Stimulated activated CD8-positive, alpha-beta memory T cell treated with anti-CD3 and anti-CD28 coated beads, Interleukin-4, amount 100 ng/mL, for 1 hour (primary cell): ENCODE measurements around the gene NCBP3.

Source experiments
- DNase-seq, 2 donors: peaks; one replicate each; pipeline ENCODE4 v3.0.0-alpha.2; 2020; ENCODE audit warnings: low read depth in 2 of 2, low spot score in 1 of 2

Gene NCBP3, protein sequence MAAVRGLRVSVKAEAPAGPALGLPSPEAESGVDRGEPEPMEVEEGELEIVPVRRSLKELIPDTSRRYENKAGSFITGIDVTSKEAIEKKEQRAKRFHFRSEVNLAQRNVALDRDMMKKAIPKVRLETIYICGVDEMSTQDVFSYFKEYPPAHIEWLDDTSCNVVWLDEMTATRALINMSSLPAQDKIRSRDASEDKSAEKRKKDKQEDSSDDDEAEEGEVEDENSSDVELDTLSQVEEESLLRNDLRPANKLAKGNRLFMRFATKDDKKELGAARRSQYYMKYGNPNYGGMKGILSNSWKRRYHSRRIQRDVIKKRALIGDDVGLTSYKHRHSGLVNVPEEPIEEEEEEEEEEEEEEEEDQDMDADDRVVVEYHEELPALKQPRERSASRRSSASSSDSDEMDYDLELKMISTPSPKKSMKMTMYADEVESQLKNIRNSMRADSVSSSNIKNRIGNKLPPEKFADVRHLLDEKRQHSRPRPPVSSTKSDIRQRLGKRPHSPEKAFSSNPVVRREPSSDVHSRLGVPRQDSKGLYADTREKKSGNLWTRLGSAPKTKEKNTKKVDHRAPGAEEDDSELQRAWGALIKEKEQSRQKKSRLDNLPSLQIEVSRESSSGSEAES

DNA sequence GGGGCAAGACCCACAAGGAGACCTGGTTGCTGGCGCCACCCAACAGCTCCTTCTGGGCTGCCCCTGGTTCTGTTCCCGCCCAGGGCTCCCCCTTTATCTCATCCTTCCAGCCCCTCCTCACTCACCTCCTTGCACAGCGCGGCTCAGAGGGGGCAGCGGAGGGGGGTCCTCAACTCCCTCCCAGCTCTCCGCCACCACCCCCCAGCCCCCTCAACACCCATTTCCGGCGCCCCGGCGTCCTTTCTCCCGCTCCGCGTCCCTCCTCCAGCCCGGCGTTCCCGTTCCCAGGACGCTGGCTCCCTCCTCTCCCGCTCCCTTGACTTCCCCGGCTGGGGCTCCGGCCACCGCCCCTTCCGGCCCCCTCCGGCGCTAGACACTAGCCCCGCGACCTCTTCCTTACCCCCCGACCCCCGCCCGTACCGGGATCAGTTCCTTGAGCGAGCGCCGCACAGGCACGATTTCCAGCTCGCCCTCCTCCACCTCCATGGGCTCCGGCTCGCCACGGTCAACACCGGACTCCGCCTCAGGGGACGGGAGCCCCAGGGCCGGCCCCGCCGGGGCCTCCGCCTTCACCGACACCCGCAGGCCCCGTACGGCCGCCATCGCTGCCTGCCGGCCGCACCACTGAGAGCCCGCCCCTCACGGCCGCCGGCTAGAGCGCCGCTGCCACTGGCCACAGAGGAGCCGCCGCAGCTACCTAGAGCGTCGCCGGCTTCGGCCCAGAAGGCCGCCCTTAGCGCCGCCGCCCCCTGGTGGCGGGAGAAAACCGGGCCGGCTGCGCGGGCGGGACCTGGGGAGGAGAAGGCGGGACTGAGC is at the start of gene NCBP3:
TSS of gene NCBP3 (minus strand) at position 626 of the 816 bp plus-strand sequence. CDS start at position 603, 23 bp downstream.
- DNase-seq, result peak; percentile 72 to 82

DNA sequence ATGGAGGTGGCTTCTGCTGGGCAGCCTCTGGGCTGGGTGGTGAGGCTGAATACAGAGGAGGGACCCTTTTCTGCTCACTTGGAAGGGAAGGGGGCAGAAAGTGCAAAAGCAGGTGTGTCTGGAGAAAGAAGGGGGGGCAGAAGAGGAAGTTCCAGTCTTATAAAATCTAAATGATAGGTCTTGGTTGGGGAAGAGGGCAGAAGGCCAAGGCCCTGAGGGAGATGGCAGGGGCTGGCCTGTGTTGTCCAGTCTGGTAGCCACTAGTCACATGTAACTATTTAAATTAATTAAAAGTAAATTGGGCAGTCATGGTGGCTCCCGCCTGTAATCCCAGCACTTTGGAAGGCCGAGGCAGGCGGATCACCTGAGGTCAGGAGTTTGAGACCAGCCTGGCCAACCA is 49.3 kb upstream of the NCBP3 start:
- DNase-seq, result no peak

DNA sequence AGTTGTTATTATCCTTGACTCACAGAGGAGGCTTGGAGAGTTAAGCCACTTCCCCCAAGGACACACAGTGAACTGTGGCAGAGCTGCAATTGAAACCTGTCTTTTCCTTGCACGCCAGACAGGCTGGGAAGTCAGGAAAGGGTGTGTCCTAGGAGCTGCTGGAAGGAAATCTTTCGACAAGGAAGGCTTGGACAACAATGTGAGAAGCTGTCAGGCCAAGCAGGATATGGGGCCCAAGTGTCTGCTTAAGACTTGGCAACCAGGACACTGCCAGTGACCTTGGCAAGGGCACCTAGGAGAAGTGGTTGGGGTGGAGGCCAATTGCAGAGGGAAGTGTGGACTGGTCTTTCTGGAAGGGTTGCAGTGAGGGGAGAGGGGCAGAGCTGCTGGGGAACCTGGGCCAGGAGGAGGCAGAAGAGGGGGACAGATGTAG is 48.9 kb upstream of the NCBP3 start:
- DNase-seq, result no peak

DNA sequence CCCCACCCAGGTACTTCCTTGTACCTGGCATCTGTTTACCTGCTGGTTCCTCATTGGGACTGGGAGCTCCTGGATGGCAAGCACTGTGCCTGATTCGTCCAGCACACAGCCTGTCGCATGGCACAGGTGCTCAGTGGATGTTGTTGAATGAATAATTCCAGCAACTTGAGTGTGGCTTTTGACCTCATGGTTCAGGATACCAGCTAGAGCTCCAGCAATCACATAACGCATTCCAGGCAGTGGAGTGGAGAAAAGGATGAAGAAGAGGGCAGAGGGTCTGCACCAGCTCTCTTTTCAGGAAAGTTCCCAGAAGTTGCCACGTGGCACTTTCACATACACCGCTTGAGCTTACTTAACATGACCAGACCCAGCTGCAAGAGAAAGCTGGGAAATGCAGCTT is 48.1 kb upstream of the NCBP3 start:
- DNase-seq, result no peak

DNA sequence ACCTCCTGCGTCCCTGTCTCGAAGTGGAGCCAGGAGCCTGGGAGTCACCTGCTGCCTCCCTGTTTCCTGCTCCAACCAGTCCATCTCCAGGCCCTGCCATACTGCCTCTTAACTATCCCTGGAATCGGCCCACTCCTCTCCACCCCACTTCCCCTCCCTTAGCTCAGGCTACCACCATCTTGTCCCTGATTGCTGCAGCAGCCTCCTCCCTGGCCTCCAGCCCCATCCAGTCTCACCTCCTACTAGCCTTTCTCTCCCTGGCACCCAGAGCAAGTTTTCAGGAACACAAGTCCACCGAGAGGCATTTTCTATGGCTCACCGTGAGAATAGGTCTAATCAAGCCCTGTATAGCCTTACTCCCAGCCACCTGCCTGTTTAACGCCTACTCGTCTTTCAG is 47.7 kb upstream of the NCBP3 start:
- DNase-seq, result no peak

DNA sequence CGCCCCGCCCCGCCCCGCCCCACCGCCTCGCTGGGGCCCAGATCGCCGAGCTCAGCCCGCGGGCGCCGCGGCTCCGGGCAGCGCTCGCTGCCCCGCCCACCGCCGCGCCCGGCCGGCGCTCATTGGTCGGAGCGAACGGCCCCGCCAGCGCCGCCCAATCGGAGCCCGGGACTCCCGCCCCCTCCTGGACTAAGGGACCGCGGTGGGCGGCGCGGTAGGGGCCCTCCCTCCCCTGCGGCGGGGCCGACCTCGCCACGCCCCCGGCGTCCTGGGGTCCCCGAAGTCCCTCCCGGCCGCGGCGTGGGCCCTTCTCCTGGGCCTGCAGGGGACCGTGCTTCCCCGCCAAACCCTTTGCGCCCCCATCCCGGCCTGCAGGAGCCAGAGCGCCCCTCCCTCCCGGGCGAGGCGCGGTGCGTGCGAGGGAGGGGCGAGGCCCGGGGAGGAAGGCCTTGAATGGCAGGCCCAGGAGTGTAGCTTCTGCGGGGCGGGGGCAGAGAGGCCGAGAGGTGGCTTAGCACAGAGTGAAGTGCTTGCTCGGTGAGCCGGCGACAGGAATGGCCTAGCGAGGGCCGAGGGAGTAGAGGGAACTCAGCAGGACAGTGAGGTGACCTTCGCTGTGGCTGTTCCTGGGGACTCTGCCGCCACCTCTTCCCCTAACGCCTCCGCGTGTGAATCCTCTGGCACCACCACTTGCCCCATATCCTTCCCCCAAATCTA is 47.1 kb upstream of the NCBP3 start, which contains the start of gene CAMKK1:
TSS of gene CAMKK1 (minus strand) at position 51 of the 717 bp plus-strand sequence. CDS start 7,366 bp downstream, outside the sequence.
- peak; percentile 60 to 77 for DNase-seq

DNA sequence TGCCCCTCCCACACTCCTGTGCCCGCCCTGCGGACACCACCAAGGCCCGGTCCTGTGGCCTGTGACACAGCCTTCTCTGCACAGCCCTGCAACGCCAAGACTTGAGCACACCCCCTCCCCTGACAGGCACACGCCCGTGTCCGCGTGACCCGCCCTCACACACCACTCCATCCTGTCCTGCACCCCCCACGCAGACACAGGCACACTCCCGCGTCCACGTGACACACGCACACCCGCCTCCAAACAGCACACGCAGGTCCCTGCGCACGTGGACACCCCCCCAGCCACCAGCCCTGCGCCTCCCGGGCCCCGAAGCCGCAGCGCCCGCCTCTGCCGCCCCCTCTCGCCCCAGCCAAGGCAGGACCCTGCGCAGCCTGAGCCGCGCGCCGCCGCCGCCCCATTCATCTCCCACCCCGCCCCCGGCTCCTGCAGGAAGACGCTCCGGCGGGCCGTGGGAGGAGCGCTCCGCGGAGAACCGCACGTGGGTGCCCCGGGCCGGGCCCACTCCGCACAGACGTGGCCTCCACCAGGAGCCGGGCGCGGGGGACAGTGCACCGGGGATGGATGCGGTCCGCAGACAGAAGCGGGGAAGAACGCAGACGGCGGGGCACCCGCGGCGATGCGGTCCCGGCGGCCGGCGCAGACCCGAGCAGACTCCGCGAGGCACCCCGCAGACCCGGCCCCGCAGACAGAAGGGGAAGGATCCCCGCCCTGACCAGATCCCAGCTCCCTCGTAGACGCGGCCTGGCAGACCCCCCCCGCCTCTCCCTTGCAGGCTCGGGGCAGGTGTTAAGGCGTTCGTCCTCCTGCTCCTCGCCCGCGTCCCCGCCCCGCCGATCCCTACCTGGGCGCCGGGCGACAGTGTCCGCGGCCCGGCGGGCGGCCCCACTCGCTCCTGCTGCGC is 46.3 kb upstream of the NCBP3 start:
- DNase-seq, result peak in 1 of 2 donors; percentile 48

DNA sequence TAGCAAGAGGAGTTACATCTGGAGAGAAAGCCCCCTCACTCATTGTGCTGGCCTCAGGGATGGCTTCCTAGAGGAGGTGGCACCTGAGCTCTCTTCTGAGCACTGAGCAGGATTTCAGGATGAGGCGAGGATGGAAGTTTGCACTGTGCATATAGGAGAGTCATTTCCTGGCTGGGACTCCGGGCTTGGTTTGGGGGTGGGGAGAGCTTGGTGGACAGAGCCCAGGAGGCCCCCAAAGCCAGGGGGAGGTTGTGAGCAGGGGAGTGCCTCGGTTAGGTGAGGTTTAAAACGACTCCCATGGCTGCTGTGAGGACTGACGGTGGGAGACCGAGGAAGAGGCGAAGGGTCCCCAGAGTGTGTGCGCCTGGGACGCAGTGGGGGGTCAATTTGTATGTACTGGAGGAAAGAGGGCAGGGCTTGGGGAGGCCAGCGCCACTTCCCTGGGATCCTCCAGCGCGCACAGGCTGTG is 45.6 kb upstream of the NCBP3 start:
- no peak for DNase-seq

DNA sequence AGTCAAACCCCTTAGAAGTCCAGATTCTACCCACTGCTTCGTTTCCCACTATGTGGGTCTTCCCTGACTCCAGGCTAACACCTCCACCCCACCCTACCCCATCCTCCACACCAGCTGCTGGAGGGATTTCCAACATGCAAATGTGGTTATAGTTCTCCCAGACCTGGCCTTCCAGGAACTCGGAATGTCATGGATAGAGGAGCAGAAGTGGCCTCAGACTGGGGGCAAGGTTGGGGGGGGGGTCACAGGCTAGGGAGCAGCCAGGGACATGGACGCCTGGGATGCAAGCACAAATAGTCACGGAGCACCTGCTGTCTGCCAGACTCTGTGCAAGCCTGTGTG is 44.8 kb upstream of the NCBP3 start:
- DNase-seq, result no peak

DNA sequence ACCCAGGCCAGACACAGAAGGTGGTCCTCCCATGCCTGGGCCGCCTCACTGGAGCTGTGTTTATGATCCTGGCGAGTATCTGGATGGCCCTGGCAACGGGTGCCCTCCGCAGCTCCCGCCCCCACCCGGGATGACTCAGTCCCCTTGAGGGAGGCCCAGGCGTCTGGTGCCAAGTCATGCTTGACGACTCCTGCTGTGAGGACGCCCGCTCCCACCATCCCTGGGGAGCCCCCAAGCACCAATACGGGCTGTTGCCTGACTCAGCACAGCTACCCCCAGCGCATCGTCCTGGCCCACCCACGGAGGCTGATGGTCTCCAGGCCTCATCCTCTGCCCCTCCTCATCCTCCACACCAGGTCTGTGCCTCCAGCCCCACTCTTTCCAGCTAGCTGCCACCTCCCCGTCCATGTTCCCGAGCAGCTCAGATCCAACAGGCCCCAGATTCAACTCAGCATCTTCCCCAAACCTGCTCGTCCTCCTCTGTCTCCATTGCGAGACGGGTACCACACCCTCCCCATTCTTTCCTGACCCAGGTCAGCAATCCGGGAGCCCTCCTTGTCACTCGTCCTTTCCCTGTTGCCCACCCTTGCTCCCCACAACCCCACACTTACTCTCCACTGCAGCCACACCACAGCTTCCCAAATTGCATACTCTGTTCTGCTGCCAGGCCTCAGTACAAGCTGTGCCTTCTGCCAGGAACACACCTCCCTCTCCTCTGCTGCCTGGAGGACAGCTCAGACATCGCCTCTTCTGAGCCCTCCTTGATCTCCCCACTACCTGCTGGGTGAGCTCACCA is 44.2 kb upstream of the NCBP3 start:
- no peak for DNase-seq

DNA sequence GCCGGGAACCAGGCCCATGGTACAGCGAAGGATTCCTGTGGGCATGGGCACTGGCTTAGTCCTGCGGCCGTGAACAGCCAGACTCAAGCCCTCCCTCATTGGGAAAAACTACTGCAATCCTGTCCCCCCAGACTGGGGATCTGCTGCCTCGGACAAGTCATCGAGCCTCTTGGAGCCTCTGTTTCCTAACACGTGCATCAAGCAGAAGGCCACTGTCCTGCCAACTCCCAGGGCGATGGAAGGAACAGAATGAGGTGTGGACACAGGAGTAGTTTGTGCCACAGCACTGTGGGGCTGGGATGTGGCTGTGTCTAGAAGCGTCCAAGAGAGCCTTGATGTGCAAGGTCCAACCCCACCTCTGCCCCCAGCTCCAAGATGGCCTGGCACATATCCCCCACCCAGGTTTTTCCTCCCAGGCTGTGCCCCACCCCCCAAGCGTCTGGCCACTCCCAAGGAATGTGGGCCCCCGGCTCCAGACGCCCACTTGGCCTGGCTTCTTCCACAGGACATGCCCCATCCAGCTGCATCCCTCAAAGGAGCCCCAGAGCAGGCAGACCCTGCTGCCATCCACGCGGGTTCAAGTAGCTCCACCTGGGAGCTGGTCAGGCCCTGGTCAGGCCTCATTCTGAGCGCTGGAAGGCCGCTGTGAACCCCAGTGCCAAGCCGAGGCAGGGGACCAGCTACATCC is 43.4 kb upstream of the NCBP3 start:
- no peak for DNase-seq

DNA sequence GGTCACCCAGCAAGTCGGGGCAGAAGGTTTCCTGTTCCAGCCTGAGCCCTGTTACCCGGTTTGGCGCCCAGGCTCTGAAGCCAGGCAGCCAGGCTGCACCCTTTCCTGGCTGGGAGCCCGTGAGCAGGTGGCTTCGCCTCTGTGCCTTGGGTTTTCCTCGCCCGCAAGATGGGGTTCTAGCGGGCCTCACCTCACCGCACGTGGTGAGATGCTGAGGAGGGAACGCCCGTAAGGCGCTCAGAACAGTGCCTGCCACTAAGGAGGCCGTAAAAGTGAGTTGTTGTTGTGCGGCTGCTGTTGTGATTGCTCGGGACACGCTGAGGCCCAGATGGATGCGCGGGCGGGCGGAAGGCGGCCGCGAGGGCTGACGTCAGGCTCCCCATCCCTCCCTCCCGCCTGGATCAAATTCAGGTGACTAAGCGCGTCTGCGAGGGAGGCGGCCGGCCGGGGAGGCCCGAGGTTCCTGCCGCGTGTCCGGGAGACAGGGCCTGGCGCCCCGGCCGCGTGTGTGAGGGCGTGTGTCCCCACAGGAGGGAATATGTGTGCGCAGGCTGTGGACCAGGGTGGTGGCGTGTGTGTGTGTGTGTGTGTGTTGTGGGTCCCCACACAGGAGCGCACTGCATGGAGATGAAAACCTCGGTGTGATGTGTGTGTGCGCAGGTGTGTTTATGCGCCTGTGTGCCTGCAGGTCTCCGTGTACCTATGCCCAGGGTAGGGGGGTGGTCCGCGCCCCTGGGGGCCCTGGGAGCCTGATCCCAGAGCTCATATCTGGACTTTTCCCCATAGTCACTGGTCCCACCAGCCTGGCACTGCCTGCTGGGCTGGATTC is 42.5 kb upstream of the NCBP3 start:
- DNase-seq, result no peak

DNA sequence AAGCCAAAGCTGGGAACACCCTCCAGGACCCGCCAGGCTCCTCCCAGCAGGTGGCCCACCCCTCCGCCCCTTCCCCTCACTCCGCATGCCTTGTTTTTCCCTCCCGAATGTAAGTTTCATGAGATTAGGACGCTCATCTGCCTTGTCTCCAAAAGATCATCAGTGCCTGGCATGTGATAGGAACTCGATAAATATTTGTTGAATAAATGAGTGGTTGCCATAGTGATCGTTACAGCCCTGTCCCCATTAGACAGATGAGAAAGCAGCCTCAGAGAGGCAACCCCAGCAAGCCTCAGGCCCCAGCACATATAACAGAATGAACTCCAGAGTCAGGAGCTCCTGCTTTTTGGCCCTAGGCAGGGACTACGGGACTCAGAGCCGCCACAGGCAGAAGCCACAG is 41.8 kb upstream of the NCBP3 start:
- DNase-seq, result no peak

DNA sequence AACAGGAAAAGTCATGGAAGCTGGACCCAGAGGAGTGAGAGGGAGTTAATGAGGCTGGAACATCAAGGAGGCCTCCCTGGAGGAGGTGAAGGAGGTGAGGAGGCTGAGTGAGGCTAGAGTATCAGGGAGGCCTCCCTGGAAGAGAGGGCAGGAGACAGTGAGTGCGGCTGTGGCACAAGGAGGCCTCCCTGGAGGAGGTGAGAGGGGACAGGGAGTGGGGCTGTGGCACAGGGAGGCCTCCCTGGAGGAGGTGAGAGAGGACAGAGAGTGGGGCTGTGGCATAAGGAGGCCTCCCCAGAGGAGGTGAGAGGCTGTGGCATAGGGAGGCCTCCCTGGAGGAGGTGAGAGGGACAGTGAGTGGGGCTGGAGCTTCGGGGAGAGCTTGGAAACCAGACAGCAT is 41.3 kb upstream of the NCBP3 start:
- DNase-seq, result no peak

DNA sequence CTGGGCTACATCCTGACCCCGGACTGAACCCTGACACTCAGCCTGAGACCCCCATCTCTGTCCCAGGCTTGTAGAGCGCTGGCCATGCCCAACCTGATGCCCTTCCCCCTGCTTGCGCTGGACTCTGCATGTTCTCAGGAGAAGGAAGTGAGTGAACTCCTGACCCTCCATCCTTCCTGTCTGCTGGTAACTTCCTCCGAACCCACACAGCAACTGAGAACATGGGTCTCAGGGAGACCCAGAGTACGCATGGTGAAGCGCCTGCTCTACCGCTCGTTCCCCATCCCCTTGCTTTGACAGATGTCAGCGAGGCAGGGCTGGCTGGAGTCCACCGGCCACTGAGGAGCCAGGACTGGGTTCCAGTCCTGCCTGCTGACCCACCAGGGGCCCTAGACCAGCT is 40.7 kb upstream of the NCBP3 start:
- no peak for DNase-seq

DNA sequence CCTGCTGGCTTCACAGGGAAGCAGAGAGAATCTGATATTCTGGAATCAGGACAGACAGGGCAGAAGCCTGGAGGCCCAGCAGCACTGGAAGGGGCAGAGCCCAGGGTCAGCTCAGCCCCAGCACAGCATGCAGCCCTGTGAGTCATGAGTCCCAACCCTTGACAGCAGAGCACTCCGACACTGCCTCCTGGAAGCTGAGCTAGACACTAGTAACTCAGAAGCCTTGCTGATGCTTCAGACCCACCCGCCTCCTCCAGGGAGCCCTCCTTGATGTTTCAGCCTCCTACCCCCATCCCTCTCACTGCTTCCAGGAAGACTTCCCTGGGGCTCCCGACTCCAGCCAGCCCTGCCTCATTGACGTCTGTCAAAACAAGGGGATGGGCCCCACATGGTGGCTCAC is 39.9 kb upstream of the NCBP3 start:
- no peak for DNase-seq

DNA sequence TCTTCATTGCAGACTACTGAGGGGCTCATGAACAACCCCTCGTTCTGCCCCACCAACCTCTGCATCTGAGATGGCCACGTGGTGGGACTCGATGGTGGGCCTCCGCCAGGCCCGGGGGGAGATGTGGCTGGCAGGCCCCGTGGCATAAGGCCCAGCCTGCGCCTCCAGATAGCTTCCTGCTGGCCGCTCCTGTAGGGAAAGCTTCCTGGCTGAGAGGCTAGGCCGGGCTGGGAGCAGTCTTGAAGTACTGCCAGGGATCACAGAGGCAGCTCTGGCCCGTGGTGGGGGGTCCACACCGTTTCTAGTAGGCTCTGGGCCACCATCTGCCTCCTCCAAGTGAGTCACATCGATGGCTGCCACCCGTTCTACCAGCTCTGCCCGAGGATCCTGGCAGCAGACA is 39.2 kb upstream of the NCBP3 start:
- no peak for DNase-seq

DNA sequence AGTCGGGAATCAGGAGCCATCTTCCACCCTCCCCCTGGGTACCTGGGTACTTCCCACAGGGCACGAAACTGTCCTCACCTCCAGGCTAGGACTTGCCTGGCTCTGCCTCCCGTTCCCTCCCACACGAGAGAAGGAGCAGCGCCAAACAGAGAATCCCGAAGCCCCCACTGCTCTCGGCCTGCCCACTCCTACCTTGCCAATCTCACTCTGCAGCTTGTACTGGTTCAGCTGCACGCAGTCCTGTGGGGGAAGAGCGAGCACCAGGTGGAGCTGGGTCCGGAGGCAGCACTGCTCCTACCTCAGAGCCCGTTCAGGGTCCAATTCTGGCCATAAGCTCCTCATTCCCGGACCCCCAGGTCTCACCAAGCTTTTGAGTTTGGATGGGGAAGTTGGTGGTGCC is 38.1 kb upstream of the NCBP3 start:
- no peak for DNase-seq
